Loucy (cell line): ENCODE data around the gene CARD19.

ENCODE experiments used
- EZH2phosphoT487 ChIP-seq: fragments of 200-600 bp; IDR thresholded peaks from 2 replicates; pipeline ENCODE4 v1.6.1; 2018; ENCODE audit warnings: antibody characterized with exemption, mild to moderate bottlenecking, moderate library complexity, borderline replicate concordance
- TF ChIP-seq, protein P1 (sequence below): fragments of 200-600 bp; sonication (generic); conservative IDR thresholded peaks from 2 replicates; pipeline ENCODE4 v1.5.1; 2014; ENCODE audit warnings: mild to moderate bottlenecking, antibody characterized with exemption, low read length

DNA sequence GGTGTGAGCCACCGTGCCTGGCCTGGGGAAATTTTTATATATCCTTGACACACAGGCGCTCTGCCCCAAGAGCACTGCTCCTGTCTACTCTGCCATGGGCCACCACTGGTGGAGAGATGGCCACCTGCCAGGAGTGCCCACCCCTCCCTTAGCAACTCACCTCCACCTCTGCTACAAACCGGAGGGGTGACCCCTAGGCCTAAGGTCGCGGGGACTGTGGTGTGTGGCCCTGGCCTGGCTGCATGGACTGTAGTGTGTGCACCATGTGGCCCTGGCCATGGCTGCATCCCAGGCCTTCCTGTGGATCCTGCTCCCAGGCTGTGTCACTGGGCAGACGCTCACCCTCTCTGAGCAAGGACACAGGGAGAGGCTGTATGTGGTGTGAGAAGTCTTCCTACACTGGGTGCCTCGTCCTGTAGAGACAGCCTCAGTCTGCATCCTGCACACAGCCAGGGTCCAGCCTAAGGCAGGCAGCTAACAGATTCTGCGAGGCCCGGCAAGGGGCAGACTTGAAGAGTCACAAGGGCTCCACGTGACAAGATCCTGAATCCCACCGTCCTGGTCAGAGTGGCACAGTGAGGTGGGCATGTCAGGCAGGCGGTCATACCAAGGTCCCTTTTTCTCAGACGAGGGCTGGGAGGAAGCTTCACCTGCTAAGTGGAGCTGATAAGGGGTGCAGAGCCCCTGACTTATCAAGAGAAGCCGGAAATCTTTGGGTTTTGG, 27.7 kb downstream of the CARD19 start:
- no peak for TF ChIP-seq EZH2phosphoT487
- TF ChIP-seq, protein P1, sequence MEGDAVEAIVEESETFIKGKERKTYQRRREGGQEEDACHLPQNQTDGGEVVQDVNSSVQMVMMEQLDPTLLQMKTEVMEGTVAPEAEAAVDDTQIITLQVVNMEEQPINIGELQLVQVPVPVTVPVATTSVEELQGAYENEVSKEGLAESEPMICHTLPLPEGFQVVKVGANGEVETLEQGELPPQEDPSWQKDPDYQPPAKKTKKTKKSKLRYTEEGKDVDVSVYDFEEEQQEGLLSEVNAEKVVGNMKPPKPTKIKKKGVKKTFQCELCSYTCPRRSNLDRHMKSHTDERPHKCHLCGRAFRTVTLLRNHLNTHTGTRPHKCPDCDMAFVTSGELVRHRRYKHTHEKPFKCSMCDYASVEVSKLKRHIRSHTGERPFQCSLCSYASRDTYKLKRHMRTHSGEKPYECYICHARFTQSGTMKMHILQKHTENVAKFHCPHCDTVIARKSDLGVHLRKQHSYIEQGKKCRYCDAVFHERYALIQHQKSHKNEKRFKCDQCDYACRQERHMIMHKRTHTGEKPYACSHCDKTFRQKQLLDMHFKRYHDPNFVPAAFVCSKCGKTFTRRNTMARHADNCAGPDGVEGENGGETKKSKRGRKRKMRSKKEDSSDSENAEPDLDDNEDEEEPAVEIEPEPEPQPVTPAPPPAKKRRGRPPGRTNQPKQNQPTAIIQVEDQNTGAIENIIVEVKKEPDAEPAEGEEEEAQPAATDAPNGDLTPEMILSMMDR: no peak
